PC-3 (cell line): ENCODE data around the gene MTCL1.

Experiments
- CTCF ChIP-seq: fragments of 300-600 bp; sonication (generic); conservative IDR thresholded peaks from 2 replicates; pipeline ENCODE4 v1.5.1; 2017; ENCODE audit warnings: antibody characterized with exemption, low read depth, mild to moderate bottlenecking, low read length
- EZH2 ChIP-seq: fragments of 300-600 bp; sonication (generic); IDR thresholded peaks from one replicate; pipeline ENCODE4 v1.6.1; 2017; ENCODE audit warnings: antibody characterized with exemption, mild to moderate bottlenecking, low read length; ENCODE audit not compliant: unreplicated experiment
- EZH2phosphoT487 ChIP-seq: fragments of 300-600 bp; sonication (generic); IDR thresholded peaks from 2 replicates; pipeline ENCODE4 v1.6.1; 2018; ENCODE audit warnings: mild to moderate bottlenecking, antibody characterized with exemption, low read length, borderline replicate concordance

GRCh38 chr18:8869696-8870095, 164.3 kb downstream of the MTCL1 start:
- TF ChIP-seq EZH2 (no peak), CTCF (no peak), EZH2phosphoT487 (no peak)
